Measurements from ENCODE around the gene FOSB. TPM values are rescaled to one million over a fixed set of nuclear protein-coding genes. Genes with fewer than 3 reads are reported as not detected.

FOSB gene
- total and polyA plus RNA-seq, 9 of the 15 experiments (the other 6 are each of a cell fraction or from before 2014, with no cell fraction given): 0.11 to 2.7 (median 0.73) TPM

- TF ChIP-seq RNF2 (IDR thresholded peaks at IDR 0.05): no peak
- TF ChIP-seq ZNF232 (CRISPR knock-in tag; IDR thresholded peaks at IDR 0.05): no peak
- TF ChIP-seq HMGN3 (IDR thresholded peaks at IDR 0.05; ENCODE audit: borderline replicate concordance, extremely low read depth, insufficient read length, low read depth, low read length): peak; percentile 71
- no peak for TF ChIP-seq STAT6 (CRISPR knock-in tag; IDR thresholded peaks at IDR 0.05)
- TF ChIP-seq, protein P1, sequence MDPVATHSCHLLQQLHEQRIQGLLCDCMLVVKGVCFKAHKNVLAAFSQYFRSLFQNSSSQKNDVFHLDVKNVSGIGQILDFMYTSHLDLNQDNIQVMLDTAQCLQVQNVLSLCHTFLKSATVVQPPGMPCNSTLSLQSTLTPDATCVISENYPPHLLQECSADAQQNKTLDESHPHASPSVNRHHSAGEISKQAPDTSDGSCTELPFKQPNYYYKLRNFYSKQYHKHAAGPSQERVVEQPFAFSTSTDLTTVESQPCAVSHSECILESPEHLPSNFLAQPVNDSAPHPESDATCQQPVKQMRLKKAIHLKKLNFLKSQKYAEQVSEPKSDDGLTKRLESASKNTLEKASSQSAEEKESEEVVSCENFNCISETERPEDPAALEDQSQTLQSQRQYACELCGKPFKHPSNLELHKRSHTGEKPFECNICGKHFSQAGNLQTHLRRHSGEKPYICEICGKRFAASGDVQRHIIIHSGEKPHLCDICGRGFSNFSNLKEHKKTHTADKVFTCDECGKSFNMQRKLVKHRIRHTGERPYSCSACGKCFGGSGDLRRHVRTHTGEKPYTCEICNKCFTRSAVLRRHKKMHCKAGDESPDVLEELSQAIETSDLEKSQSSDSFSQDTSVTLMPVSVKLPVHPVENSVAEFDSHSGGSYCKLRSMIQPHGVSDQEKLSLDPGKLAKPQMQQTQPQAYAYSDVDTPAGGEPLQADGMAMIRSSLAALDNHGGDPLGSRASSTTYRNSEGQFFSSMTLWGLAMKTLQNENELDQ (CRISPR knock-in tag; IDR thresholded peaks at IDR 0.05; ENCODE audit: borderline replicate concordance): no peak
- TF ChIP-seq E2F8 (IDR thresholded peaks at IDR 0.05; ENCODE audit: low read depth, partially characterized antibody): no peak
- TF ChIP-seq RBM25 (IDR thresholded peaks at IDR 0.05; ENCODE audit: low read depth, low read length, severe bottlenecking): peak; percentile 91
- no peak for TF ChIP-seq NONO (IDR thresholded peaks at IDR 0.05; ENCODE audit: low read depth in 2 of 2, low read length in 1 of 2)
- no peak for TF ChIP-seq GTF2F1 (IDR thresholded peaks at IDR 0.05; ENCODE audit: low read depth, low read length)
- TF ChIP-seq COPS2 (conservative IDR thresholded peaks at IDR 0.05): no peak
- no peak for TF ChIP-seq FOXJ2 (tag; IDR thresholded peaks at IDR 0.05)
- TF ChIP-seq SLC30A9 (CRISPR knock-in tag; IDR thresholded peaks at IDR 0.05): no peak
- TF ChIP-seq CEBPZ (IDR thresholded peaks at IDR 0.05; ENCODE audit: borderline replicate concordance, low read depth, low read length): no peak
- TF ChIP-seq ZNF57 (CRISPR knock-in tag; IDR thresholded peaks at IDR 0.05): no peak
- TF ChIP-seq NELFE (IDR thresholded peaks at IDR 0.05; ENCODE audit: insufficient read depth, insufficient read length): no peak
- TF ChIP-seq TRIM24 (IDR thresholded peaks at IDR 0.05): no peak
Observed at GRCh38 chr19:45428384-45429231, 39.2 kb upstream of the FOSB start (continued).
